ENCODE data around the gene DISC1. TPM values are rescaled to one million over a fixed set of nuclear protein-coding genes. Genes with fewer than 3 reads are reported as not detected.

The DISC1 gene
- total RNA-seq, 2 donors from 2014 or later, result 6.7 to 9.3 TPM

DNA sequence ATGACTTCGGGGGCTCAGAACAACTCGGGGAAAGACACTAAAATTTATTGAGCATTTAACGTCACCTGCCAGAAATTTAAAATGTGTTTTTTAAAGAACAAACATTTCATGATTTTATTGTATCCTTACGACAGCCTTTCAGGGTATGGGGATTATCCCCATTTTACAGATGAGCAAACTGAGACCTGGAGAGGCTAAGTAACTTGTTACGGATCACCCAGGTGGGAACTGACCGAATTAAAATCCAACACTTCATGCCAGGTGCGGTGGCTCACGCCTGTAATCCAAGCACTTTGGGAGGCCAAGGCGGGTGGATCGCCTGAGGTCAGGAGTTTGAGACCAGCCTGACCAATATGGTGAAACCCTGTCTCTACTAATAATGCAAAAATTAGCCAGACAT lies 50.9 kb downstream of the DISC1 start:
- WGBS, result 94% methylated on average over 10 of the region's 10 CpGs
- intact Hi-C loops (cut with DNase I), result no loop called here
- TF ChIP-seq POLR2AphosphoS5 (IDR thresholded peaks at IDR 0.05) (no peak), POLR2A (IDR thresholded peaks at IDR 0.05) (no peak), CTCF (IDR thresholded peaks at IDR 0.05) (no peak)
- H3K27ac ChIP-seq, result no peak overlapping the region
- no peak overlapping the region for H3K4me3 ChIP-seq
- no peak for DNase-seq (ENCODE audit: low spot score)
- no peaks in the 10 kb centered on the region for H3K27me3 ChIP-seq (replicated peaks; ENCODE audit: insufficient read depth)
- no peaks in the 10 kb centered on the region for H3K9me3 ChIP-seq
- H3K4me1 ChIP-seq (replicated peaks), result no peaks in the 10 kb centered on the region
- no peaks in the 10 kb centered on the region for H3K36me3 ChIP-seq

DNA sequence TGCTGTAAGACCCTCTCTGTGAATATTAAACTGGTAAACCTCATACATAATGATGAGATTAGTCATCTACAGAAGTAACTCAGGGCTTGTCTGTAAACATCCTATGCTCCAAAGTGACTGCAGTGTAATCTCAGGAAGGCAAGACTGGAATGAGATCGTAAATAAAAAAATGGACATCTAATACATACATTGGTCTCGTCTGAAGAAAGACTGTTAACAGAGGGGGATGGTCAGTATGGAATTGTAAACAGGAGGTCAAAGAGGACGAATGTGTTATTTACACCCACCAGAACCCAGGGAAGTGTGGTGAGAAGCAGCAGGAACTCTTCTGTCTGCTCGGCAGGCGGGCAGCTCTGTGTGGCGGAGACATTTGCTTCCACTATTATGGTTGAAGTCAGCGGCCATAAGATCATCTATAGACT lies 51.4 kb downstream of the DISC1 start:
- TF ChIP-seq POLR2AphosphoS5 (IDR thresholded peaks at IDR 0.05), result no peak
- no peak for TF ChIP-seq POLR2A (IDR thresholded peaks at IDR 0.05)
- TF ChIP-seq CTCF (IDR thresholded peaks at IDR 0.05), result no peak
- 90% methylated on average over 7 of the region's 7 CpGs for WGBS
- Histone ChIP-seq H3K36me3 (no peaks in the 10 kb centered on the region), H3K4me1 (replicated peaks) (no peaks in the 10 kb centered on the region), H3K27ac (no peak overlapping the region), H3K9me3 (no peaks in the 10 kb centered on the region), H3K4me3 (no peak overlapping the region), H3K27me3 (replicated peaks; ENCODE audit: insufficient read depth) (no peaks in the 10 kb centered on the region)
- no peak for DNase-seq (ENCODE audit: low spot score)
- intact Hi-C loops (cut with DNase I), result no loop called here

- H3K27me3 ChIP-seq (replicated peaks; ENCODE audit: insufficient read depth), result no peaks in the 10 kb centered on the region
- no peaks in the 10 kb centered on the region for H3K9me3 ChIP-seq
- intact Hi-C loops (cut with DNase I), result no loop called here
- no peak overlapping the region for H3K4me3 ChIP-seq
- no peak overlapping the region for H3K27ac ChIP-seq
- no peak for DNase-seq (ENCODE audit: low spot score)
- WGBS, result 49% methylated on average over 2 of the region's 2 CpGs
- H3K4me1 ChIP-seq (replicated peaks), result no peaks in the 10 kb centered on the region
- H3K36me3 ChIP-seq, result no peaks in the 10 kb centered on the region
- TF ChIP-seq POLR2AphosphoS5 (IDR thresholded peaks at IDR 0.05) (no peak), POLR2A (IDR thresholded peaks at IDR 0.05) (no peak), CTCF (IDR thresholded peaks at IDR 0.05) (no peak)
Observed at GRCh38 chr1:231679109-231679508, 52.5 kb downstream of the DISC1 start.

- H3K27ac ChIP-seq, result no peak overlapping the region
- no peaks in the 10 kb centered on the region for H3K9me3 ChIP-seq
- WGBS, result 82% methylated on average over 3 of the region's 3 CpGs
- H3K4me3 ChIP-seq, result no peak overlapping the region
- intact Hi-C loops (cut with DNase I), result no loop called here
- DNase-seq (ENCODE audit: low spot score), result no peak
- no peaks in the 10 kb centered on the region for H3K4me1 ChIP-seq (replicated peaks)
- no peaks in the 10 kb centered on the region for H3K36me3 ChIP-seq
- TF ChIP-seq CTCF (IDR thresholded peaks at IDR 0.05) (no peak), POLR2AphosphoS5 (IDR thresholded peaks at IDR 0.05) (no peak), POLR2A (IDR thresholded peaks at IDR 0.05) (no peak)
- no peaks in the 10 kb centered on the region for H3K27me3 ChIP-seq (replicated peaks; ENCODE audit: insufficient read depth)
Observed at GRCh38 chr1:231681006-231681405, 54.4 kb downstream of the DISC1 start.

- no peaks in the 10 kb centered on the region for H3K4me1 ChIP-seq (replicated peaks)
- H3K27me3 ChIP-seq (replicated peaks; ENCODE audit: insufficient read depth), result no peaks in the 10 kb centered on the region
- H3K36me3 ChIP-seq, result no peaks in the 10 kb centered on the region
- DNase-seq (ENCODE audit: low spot score), result no peak
- WGBS, result 79% methylated on average over 3 of the region's 3 CpGs
- no peak for TF ChIP-seq POLR2AphosphoS5 (IDR thresholded peaks at IDR 0.05)
- no peak for TF ChIP-seq POLR2A (IDR thresholded peaks at IDR 0.05)
- TF ChIP-seq CTCF (IDR thresholded peaks at IDR 0.05), result no peak
- no peaks in the 10 kb centered on the region for H3K9me3 ChIP-seq
- no peak overlapping the region for H3K4me3 ChIP-seq
- intact Hi-C loops (cut with DNase I), result no loop called here
- H3K27ac ChIP-seq, result no peak overlapping the region
Observed at GRCh38 chr1:231682779-231683178, 56.2 kb downstream of the DISC1 start.
